Measurements from ENCODE around the gene RBM4.

DNA sequence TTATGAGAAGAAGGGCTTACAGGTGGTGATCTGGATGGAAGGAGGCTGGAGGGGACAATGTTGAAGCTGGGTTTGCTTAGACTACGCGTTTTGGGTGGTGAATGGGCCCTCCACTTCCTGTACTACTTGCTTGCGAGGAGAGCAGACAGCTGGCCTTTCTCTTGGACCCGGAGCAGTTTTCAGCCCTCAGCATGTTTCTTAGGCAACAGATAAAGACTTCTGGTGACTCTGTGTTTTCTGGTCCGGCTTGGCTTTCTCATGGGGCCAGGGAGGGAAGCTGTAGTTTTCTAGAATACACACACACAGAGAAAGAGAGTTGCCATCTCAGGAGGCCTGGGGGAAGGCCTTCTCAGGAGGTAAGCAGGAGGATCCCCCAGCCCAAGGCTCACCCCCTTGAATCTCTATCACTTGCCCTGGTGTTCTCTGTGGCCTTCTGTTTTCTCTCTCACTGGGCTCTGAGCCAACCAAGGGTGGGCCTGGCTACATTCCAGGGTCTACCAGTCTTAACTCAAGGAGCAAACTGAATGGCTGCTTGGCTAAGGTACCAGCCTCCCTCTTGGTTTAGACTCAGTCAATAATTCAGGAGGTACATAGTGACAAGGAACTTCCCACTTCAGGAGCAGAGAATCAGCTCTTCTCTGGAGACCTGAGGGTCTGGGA lies 43.1 kb upstream of the RBM4 start:
- TF ChIP-seq, protein P1, sequence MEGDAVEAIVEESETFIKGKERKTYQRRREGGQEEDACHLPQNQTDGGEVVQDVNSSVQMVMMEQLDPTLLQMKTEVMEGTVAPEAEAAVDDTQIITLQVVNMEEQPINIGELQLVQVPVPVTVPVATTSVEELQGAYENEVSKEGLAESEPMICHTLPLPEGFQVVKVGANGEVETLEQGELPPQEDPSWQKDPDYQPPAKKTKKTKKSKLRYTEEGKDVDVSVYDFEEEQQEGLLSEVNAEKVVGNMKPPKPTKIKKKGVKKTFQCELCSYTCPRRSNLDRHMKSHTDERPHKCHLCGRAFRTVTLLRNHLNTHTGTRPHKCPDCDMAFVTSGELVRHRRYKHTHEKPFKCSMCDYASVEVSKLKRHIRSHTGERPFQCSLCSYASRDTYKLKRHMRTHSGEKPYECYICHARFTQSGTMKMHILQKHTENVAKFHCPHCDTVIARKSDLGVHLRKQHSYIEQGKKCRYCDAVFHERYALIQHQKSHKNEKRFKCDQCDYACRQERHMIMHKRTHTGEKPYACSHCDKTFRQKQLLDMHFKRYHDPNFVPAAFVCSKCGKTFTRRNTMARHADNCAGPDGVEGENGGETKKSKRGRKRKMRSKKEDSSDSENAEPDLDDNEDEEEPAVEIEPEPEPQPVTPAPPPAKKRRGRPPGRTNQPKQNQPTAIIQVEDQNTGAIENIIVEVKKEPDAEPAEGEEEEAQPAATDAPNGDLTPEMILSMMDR (IDR thresholded peaks at IDR 0.05): no peak
- no peak for TF ChIP-seq POLR2A (IDR thresholded peaks at IDR 0.05)

Data from prostate gland (tissue), 2 donors.